NCI-H1105 treated with DMSO at 0.1 percent for 48 hours (cell line): ENCODE results near the gene DCST1.

Source experiments
- DNase-seq: peaks from one replicate; lab custom pipeline; 2025; lab: John Stamatoyannopoulos, UW

DCST1 gene

DNA sequence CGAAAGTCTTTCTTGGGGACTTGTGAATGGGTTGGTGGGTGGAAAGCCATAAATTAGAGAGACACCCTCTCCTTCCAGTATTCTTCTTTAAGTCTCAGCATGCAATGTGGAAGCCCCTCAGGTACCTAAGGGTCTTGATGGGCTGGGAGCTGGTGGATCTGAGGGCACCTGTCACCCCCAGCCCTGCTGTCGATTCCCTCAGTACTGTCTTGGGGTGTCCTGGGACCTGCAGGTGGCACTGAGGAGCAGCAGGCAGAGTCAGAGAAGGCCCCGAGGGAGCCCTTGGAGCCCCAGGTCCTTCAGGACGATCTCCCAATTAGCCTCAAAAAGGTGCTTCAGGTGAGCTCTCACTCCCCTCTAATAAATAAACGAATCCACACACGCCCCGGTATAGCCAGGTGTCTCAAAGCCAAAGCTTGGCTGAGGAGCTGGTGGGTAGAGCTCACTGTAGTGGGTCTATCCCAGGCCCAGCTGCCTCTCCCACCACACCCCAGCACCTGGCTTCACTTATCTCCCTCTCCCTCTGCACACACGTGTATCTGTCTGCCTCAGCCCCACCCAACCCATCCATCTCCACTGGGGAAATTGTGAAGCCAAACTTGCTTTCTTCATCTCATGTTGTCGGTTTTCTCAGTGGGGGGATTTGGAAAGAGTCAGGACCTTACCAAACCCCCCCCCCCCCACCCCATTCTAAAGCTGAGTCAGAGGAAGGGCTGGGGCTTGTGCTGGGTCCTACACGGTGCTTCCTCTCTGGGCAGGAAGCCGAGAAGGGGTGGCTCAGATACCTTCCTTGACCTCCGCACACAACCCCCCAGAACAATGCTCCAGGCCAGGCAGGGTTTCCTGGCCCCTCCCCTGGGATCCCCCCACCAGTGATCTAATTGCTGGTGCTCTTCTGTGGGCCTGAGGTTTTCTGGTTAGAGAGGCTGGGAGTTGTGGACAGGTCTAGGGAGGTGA, 19.1 kb downstream of the DCST1 start:
- peak; percentile 46 for DNase-seq

DNA sequence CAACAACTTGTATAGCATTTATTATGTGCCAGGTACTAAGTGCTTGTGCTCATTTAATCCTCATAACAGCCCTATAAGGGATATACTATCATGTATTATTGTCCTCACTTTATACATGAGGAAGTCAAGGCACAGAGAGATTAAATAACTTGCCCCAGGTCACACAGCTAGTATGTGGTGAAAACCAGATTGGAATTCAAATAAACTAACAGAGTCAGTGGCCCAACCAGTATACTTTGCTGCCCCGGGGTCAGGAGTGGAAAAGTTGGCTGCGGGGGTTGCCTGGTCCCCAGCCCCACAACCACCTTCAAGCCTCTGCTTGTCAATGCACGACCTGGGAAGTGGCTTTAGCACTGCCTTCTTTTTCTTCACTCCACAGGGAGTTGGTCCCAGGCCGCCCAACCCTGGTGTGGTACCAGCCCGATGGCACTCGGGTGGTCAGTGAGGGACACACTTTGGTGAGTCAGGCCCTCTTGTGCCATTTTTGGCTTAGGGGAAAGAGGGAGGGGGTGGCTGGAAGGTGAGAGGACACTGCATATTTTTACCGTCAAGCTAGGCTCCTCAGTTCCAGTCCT, 20.0 kb downstream of the DCST1 start:
- no peak for DNase-seq

DNA sequence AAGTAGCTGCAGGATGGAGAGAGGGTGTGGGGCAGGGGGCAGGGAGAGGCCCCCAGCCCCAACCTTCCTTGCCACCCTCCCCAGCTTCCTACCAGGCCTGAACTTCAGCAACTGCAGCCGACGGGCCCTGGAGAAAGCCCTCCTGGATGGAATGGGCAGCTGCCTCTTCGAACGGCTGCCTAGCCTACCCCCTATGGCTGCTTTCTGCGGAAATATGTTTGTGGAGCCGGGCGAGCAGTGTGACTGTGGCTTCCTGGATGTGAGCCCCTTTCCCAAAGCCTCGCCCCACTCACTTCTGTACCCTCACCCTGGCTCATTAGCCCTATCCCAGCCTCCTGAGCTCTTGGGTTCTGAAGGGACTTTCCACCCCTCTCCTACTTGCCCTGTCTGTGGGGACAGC, 23.5 kb downstream of the DCST1 start:
- no peak for DNase-seq

DNA sequence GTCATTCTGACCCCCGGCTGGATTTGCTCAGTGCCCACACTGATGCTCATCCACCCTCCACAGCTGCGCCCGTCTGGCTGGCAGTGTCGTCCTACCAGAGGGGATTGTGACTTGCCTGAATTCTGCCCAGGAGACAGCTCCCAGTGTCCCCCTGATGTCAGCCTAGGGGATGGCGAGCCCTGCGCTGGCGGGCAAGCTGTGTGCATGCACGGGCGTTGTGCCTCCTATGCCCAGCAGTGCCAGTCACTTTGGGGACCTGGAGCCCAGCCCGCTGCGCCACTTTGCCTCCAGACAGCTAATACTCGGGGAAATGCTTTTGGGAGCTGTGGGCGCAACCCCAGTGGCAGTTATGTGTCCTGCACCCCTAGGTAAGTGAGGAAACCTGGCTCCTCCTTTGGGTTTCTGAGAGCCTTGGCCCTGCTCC, 24.2 kb downstream of the DCST1 start:
- no peak for DNase-seq

DNA sequence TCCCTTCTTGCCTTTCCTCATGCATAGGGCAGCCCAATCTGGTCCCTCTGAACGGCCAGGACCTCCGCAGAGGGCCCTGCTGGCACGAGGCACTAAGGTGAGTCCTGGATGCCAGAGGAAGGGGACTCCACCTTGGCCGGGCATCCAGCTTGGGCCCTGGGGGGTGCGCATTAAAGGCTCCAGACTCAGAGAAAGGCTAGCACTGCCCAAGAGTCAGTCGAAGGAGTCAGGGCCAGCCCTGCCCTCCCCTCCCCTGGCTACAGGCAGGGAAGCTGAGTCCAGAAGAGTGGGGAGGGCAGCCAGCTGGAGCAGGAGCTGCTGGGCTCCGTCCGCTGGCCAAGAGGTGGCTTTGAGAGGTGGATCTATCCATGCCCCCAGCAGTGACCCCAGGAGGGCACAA, 27.1 kb downstream of the DCST1 start:
- DNase-seq = no peak

DNA sequence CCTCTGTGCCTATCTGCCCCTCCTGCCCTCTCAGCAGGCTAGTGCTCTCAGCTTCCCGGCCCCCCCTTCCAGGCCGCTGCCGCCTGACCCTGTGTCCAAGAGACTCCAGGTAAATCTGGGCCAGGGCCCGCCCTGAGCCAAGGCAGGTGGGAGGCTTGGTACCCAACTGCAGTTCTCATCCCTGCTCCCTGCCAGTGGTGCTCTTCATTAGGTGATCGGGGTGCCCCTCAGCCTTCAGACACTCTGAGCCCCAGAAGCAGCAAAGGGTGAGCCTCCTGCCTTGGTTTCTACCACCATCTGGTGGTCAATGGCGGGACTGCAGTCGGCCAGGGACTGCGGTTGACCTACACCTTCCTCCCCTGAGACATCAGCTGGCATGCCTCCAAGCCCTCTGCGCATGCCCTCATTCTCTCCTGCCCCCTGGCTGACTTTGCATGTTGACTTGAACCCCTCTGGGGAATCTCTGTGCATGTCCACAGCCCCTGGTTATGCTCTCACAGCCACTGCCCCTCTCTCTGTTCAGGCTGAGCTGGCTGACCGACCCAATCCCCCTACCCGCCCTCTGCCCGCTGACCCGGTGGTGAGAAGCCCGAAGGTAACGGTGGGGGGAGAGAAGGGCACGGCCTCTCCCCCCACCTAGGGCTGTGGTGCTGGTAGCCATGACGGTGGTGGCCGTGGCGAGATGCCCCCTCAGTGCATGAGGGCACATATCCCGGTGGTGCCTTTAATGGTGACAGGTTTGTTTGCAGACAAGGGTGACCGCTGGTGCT, 27.9 kb downstream of the DCST1 start:
- peak; percentile 92 for DNase-seq

DNA sequence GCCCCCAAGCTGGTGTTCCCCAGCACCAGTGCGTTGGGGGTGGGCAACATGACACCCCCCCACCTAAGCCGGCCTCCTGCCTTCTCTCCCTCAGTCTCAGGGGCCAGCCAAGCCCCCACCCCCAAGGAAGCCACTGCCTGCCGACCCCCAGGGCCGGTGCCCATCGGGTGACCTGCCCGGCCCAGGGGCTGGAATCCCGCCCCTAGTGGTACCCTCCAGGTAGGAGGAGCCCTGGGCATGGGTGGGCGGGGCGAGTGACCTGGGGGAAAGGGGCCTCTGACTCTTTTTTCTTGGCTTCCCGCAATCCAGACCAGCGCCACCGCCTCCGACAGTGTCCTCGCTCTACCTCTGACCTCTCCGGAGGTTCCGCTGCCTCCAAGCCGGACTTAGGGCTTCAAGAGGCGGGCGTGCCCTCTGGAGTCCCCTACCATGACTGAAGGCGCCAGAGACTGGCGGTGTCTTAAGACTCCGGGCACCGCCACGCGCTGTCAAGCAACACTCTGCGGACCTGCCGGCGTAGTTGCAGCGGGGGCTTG, 28.6 kb downstream of the DCST1 start:
- DNase-seq = peak; percentile 11

DNA sequence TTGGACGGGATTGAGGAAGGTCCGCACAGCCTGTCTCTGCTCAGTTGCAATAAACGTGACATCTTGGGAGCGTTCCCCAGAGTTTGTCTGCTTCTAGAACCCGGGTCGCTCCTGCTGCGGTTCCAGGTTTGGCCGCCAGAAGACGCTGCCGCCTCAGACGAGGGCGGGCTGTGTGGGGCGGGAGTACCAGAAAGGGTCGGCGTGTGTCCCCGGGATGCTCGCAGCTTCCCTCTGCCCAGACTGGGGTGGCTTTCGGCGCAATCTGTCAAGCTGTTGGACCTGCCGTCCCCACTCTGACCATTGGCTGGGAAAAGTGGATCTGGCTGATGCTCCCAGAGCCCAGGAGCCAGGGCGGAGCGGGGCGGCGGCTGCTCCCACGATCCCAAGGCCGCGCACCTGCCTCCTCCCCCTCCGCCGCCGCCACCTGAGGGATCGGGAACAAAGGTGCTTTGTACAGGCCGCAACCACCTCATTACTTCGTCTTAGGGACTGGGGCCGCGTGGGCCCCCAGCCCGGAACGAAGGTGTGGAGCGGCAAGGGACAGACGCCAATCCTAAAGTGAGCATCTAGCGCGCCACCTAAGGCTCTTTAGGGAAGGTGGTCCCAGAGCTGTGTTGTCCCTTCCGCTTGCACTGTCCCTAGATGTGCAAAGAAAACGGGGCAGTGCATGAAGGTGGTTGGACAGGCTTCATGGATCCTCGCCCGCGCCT, 29.2 kb downstream of the DCST1 start:
- peak; percentile 64 for DNase-seq

DNA sequence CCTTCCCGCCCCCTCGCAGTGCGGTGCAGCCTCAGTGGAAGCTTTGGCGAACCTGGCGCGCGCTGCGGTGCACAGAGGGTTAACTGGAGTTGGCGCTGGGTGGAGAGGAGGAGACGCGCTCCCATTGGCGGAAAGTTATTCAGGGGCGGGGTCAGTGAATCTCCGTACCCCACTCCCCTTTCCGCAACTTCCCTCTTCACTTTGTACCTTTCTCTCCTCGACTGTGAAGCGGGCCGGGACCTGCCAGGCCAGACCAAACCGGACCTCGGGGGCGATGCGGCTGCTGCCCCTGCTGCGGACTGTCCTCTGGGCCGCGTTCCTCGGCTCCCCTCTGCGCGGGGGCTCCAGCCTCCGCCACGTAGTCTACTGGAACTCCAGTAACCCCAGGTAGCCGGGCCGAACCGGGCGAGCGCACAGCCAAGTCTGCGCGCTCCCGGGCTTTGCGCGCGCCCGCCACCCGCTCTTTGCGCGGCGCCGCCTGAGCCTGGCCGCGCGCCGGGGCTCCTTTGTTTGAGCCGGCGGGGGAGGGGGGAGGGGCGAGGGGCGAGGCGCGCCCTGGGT, 30.0 kb downstream of the DCST1 start, which contains the start of gene EFNA4:
EFNA4 (plus strand) TSS at position 191 of the 561 bp plus-strand sequence; CDS start at position 275, 84 bp downstream.
- DNase-seq = peak; percentile 84

DNA sequence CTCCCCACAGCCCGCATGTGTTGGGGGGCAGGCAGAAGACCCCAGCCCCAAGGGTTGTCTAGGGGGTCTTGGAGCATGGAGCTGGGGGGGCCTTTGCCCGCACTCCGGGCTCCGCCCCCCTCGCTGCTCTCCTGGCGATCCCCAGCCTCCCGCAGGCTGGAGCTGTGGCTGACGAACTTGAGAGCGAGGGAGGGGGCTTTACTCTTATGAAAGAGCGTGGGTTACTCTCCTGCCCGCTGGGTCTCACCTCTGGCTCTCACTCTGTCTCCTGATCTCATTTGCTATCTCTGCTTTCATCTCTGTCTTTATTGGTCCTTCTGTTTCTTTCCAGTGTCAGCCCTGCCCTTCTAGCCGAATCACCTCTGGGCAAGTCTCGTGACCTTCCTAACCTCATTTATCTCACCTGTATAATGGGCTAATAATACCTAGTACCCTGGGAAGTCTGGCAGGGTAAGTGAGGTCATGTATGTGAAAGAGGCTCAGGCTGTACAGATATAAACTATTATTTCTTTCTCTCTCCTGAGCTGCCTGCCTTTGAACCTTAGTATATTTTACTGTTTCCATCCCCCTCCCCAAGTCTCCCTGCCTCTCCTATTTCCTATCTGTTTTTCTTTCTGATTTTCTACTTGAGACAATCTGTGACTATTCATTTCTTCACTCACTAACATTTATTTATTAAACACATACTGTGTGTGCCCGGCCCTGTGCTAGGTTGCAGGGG, 30.6 kb downstream of the DCST1 start:
- DNase-seq = peak; percentile 53

DNA sequence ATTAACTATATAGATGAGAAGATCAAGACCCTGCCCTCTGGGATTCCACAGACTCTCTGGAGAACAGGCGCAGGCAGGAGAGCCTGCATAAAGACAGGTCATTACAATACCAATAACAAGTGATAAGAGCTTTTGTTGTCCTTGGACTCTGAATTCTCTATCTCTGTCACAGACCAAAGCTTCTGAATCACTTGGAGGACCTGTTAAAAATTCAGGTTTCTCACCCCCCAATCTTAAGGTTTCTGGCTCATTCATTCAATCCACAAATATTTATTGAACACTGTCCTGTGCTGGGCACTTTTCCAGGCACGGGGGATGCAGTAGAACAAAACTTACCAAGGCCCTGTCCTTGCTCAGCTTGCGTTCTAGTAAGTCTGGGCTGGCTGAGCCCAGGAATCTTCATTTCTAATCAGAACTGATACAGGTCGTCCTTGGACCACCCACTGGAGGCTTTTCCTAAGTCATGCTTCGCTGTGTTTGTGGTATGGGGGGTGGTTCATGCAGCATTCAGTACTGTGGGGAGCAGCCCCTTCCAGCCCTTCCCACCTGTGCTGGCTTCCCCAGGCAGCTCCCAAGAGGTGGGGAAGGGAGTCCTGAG, 31.3 kb downstream of the DCST1 start:
- no peak for DNase-seq

DNA sequence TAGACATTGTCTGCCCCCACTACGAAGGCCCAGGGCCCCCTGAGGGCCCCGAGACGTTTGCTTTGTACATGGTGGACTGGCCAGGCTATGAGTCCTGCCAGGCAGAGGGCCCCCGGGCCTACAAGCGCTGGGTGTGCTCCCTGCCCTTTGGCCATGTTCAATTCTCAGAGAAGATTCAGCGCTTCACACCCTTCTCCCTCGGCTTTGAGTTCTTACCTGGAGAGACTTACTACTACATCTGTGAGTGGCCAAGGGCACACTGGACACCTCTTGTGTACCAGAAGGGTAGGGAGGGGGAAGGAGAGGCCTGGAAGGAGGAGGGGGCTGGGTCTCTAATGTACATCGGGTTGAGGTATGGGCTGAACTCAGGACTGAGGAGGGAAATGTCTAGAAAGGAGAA, 33.2 kb downstream of the DCST1 start:
- no peak for DNase-seq

DNA sequence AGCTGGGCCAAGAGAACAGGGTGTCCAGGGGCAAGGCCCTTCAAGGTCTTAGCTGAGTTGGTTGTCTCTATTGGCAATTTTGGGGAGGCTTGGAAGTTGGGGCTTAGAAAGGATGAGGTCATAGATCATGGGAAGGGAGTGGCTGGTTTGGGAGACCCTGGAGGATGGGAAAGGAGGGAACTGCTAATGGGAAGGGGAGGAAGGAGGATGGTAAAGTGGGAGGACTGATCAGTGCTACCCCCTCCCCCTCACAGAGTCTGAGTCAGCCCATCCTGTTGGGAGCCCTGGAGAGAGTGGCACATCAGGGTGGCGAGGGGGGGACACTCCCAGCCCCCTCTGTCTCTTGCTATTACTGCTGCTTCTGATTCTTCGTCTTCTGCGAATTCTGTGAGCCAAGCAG, 35.0 kb downstream of the DCST1 start:
- DNase-seq = no peak

DNA sequence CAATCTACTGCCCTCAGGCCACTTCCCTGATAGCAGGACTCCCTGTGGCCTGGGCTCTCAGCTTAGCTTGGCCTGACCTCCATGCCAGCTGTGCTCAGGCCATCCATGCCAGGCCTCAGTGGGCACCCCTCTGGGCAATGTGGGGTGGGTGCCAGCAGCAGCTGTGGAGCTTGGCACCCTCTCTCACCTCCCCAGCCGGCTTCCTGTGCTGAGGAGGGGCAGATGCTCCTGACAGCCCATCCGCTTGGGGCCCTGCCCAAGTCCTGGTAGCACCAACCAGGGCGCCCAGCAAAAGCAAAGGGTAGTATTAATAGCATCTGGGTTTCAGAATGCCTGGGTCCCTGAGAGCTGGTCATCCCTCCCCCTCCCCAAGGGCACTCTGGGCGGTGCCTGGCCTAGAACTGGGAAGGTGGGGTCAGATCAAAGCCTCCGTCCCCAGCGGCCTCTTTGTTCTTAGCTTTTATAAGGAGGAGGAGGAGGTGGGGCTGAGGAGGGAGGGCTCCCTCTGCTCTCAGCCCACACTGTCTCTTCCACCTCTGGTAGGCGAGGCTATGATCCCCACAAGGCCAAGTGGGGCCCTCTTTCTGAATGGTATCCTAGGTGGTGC, 36.0 kb downstream of the DCST1 start:
- DNase-seq = peak; percentile 63

DNA sequence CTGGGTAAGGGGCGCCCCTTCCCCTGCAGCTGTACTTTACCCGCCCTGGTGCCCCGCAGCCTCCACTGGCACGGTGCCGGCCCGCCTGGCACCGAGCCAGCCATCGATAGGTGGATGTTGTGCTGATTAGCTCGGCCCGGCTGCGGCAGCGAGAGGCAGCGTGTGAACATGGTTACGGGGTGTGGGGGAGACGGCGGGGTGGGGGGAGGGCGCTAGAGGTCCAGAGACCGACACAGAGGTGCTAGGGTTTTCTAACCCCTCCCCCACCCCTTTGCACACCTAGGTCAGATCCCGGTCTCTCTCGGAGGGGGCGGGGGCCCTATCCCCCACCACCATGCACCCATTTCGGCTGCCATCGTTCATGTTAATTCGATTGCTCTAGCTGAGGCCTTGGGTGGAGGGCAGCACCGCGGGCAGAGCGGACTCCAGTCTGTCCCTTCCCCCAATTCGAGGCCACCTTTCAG, 36.6 kb downstream of the DCST1 start:
- DNase-seq = peak; percentile 63

DNA sequence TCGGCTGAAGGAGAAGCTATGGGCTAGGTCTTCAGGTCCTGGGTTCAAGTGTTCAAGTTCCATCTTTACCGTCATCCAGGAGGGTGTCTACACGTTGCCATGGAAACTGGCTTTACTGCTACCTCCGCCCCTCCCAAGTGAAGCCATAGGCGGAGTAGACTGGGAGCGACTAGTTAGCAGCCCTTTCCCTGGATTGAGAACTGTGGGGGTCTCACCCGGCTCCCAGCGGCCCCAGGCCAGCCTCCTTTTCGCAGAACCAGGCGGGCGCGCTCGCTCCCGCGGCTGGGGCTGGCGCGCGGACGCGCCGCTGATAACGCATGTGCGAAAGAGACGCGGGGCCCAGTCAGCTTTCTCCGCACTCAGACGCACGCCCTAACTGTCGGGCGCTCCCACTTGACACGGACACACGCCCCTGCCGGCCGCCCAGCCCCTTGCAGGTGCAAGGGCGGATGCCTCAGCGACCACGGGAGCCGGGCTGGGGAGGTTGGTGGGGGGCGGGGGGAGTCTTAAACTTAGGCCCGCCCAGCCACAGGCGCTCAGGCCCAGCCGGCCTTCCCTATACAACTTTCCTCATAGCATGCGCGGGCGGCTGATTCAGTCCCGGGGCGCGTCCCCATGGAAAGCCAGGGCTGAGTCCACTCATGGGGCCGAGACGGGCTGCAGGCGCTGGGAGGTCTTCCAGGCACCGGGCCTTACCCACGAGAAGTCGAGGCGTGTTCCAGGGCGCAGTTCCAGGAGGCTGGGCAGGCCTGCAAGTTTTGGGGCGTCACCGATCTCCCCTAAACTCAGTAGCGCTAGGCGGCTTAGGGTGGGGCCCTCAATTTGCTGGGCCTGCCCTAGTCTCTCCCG, 37.3 kb downstream of the DCST1 start:
- DNase-seq = peak; percentile 76

DNA sequence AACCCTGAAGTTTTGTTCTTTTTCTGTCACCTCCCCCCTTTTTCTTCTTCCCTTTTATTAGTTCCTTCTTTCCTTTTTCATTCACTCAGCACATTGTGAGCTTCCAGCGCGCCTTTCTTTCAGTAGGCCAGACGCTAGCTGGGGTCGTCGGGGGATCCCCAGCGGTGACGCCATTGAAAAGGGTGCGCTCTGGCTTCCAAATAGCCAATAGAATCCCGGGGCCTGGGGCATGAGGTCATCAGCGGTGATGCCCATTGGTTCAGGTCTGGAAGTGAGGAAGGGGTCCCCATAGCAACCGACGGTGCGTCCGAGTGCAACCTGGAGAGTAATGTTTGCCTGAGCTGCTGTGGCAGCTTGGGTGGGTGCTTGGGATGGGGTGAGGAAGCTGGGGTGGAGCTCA, 38.1 kb downstream of the DCST1 start:
- DNase-seq = no peak

DNA sequence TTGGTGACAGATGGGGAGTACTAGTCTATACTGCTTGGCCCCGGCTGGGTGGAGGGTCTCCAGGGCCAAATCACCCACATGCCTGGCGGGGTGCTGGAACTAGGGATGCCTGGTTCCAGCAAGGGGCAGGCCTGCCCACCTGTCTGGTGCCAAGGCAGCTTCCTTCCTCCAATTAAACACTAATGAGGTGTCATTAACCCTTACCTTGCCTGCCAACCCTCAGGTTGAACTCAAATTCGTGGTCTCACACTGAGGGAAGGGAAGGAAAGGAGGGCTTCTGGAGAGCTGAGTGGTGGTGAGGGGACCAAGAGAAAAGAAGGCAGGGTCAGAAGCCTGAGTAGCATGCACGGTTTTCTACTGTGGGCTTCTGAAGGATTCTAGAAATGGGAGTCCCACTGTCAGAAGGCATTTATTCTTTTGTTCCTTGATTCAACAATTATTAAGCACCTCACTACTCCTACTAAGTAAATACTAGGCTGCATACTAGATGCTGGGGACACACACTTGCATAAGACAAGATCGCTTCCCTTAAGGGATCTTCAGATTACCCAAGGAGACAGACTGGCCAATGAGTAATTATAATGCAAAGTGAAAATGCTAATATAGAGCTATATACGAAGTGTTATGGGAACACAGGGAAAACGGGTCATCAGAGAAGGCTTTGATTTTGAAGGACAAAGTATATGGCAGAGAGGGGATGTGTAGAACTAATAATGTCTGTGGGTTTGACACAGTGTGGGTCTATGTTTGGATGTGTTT, 39.1 kb downstream of the DCST1 start:
- no peak for DNase-seq
